ENCODE results near the gene PIP4K2A.

DNA sequence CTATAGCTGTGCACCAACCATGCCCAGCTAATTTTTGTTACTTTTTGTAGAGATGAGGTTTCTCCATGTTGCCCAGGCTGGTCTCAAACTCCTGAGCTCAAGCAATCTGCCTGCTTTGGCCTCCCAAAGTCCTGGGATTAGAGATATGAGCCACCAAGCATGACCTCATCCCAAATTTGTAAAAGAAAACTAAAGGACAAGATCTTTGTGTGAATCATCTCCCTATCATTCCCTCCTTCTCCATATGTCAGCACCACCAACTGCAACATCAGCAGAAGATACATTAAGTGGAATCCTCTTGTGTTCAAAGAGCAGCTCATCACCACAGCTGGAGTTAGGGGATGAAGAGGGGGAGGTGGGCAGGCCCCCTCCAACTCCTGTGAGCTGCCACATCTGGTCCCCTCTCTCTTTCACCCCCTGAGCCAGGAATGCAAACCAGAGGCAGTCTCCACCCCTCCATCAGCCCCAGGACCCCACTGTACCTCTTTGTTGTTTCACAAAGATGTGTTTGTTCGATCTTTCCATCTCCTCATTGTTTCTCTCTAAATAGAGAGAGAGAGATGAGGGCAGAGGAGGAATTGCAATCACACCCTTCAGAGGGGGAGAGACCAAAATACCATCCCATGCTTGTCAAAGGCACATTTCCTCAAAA is 47.3 kb upstream of the PIP4K2A start:
- TF ChIP-seq, protein P1, sequence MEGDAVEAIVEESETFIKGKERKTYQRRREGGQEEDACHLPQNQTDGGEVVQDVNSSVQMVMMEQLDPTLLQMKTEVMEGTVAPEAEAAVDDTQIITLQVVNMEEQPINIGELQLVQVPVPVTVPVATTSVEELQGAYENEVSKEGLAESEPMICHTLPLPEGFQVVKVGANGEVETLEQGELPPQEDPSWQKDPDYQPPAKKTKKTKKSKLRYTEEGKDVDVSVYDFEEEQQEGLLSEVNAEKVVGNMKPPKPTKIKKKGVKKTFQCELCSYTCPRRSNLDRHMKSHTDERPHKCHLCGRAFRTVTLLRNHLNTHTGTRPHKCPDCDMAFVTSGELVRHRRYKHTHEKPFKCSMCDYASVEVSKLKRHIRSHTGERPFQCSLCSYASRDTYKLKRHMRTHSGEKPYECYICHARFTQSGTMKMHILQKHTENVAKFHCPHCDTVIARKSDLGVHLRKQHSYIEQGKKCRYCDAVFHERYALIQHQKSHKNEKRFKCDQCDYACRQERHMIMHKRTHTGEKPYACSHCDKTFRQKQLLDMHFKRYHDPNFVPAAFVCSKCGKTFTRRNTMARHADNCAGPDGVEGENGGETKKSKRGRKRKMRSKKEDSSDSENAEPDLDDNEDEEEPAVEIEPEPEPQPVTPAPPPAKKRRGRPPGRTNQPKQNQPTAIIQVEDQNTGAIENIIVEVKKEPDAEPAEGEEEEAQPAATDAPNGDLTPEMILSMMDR (IDR thresholded peaks at IDR 0.05): no peak
- TF ChIP-seq POLR2A (IDR thresholded peaks at IDR 0.05): no peak

All from prostate gland (tissue), 2 donors.